Astrocyte (in vitro differentiated cells and primary cell): ENCODE measurements around the gene PLCG2.

Experiments
- EZH2 ChIP-seq: IDR thresholded peaks from 2 replicates; pipeline ENCODE4 v1.6.1; 2012; ENCODE audit warnings: mild to moderate bottlenecking, low read length, inconsistent platforms; ENCODE audit not compliant: insufficient read depth
- TF ChIP-seq, protein P1 (sequence below): IDR thresholded peaks from 2 replicates; pipeline ENCODE4 v1.5.1; 2011; ENCODE audit warnings: low read depth, mild to moderate bottlenecking, inconsistent platforms, low read length, moderate library complexity; ENCODE audit not compliant: insufficient read depth

GRCh38 chr16:81737885-81738536 lies 41.1 kb upstream of the PLCG2 start:
- TF ChIP-seq, protein P1, sequence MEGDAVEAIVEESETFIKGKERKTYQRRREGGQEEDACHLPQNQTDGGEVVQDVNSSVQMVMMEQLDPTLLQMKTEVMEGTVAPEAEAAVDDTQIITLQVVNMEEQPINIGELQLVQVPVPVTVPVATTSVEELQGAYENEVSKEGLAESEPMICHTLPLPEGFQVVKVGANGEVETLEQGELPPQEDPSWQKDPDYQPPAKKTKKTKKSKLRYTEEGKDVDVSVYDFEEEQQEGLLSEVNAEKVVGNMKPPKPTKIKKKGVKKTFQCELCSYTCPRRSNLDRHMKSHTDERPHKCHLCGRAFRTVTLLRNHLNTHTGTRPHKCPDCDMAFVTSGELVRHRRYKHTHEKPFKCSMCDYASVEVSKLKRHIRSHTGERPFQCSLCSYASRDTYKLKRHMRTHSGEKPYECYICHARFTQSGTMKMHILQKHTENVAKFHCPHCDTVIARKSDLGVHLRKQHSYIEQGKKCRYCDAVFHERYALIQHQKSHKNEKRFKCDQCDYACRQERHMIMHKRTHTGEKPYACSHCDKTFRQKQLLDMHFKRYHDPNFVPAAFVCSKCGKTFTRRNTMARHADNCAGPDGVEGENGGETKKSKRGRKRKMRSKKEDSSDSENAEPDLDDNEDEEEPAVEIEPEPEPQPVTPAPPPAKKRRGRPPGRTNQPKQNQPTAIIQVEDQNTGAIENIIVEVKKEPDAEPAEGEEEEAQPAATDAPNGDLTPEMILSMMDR, result peak; percentile 86
- TF ChIP-seq EZH2, result no peak
